H1 (cell line): ENCODE results near the gene SEMA3E. TPM values are rescaled to one million over a fixed set of nuclear protein-coding genes. Genes with fewer than 3 reads are reported as not detected.

Experiments
- CTCF ChIA-PET: fragments of 300-600 bp; sonication (Branson Sonifier 250); formaldehyde crosslinking; loops from one replicate; lab custom pipeline; 2021; ENCODE audit not compliant: partially characterized antibody; lab: Charles Lee
- POLR2A ChIA-PET: fragments of 300-600 bp; sonication (Branson Sonifier 250); formaldehyde crosslinking; loops from one replicate; lab custom pipeline; 2021; ENCODE audit warnings: inconsistent platforms; ENCODE audit not compliant: partially characterized antibody; lab: Charles Lee
- DNase-seq, 2 experiments: peaks; one replicate each; pipeline versions ENCODE4 v3.0.0 to v3.0.0-alpha.2; 2010 to 2022; ENCODE audit warnings: low spot score in 2 of 2, low read depth in 1 of 2, mixed read lengths in 1 of 2
- FAIRE-seq: peaks from 2 replicates; lab custom pipeline; 2011; peaks lifted over from hg19 to GRCh38; lab: Jason Lieb, UNC
- H2AFZ ChIP-seq: 2 replicates; pipeline ENCODE4 v1.8.1; 2012; ENCODE audit warnings: low read length, inconsistent platforms
- H2AK5ac ChIP-seq: 2 replicates; pipeline ENCODE4 v1.6.1; 2013; ENCODE audit warnings: low read depth, low read length
- H2BK120ac ChIP-seq: replicated peaks from 2 replicates; pipeline ENCODE3; 2013; ENCODE audit warnings: low read depth, low read length, inconsistent platforms
- H2BK12ac ChIP-seq: 2 replicates; pipeline ENCODE4 v1.6.1; 2013; ENCODE audit warnings: low read depth, low read length
- H2BK15ac ChIP-seq: 2 replicates; pipeline ENCODE4 v1.6.1; 2013; ENCODE audit warnings: low read length
- H2BK20ac ChIP-seq: 2 replicates; pipeline ENCODE4 v1.6.1; 2013; ENCODE audit warnings: low read length
- H2BK5ac ChIP-seq: 2 replicates; pipeline ENCODE4 v1.6.1; 2013; ENCODE audit warnings: low read depth, low read length
- H3K14ac ChIP-seq: 2 replicates; pipeline ENCODE4 v1.6.1; 2013; ENCODE audit warnings: inconsistent platforms; ENCODE audit not compliant: insufficient read length
- H3K18ac ChIP-seq: 2 replicates; pipeline ENCODE4 v1.6.1; 2013; ENCODE audit warnings: low read length; ENCODE audit errors: extremely low read depth
- H3K23ac ChIP-seq: 2 replicates; pipeline ENCODE4 v1.6.1; 2013; ENCODE audit warnings: inconsistent platforms; ENCODE audit not compliant: insufficient read length
- H3K23me2 ChIP-seq: 2 replicates; pipeline ENCODE4 v1.6.1; 2013; ENCODE audit warnings: low read depth, low read length
- H3K27ac ChIP-seq: 2 replicates; pipeline ENCODE4 v1.6.1; 2011; ENCODE audit warnings: low read depth, low read length, inconsistent platforms
- H3K27me3 ChIP-seq, 4 experiments: replicated peaks in 1 of 4; 1 replicate in 1 of 4; 2 replicates in 3 of 4; pipeline versions ENCODE4 v1.6.1 to v1.8.1; 2011 to 2013; ENCODE audit warnings: low read length in 3 of 4, mild to moderate bottlenecking in 3 of 4, inconsistent platforms in 2 of 4, mixed read lengths in 2 of 4, moderate library complexity in 1 of 4; ENCODE audit not compliant: control insufficient read depth in 3 of 4, insufficient read depth in 3 of 4; ENCODE audit errors: extremely low read depth in 1 of 4
- H3K36me3 ChIP-seq, 4 experiments: 2 replicates each; pipeline versions ENCODE4 v1.6.1 to v1.8.1; 2011 to 2013; ENCODE audit warnings: mild to moderate bottlenecking in 4 of 4, low read length in 3 of 4, moderate library complexity in 2 of 4, control low read depth in 1 of 4, inconsistent platforms in 1 of 4; ENCODE audit not compliant: insufficient read depth in 4 of 4, control insufficient read depth in 2 of 4
- H3K4ac ChIP-seq: replicated peaks from 2 replicates; pipeline ENCODE3; 2013; ENCODE audit warnings: low read length, low read depth, mixed read lengths, inconsistent platforms; ENCODE audit not compliant: insufficient read length
- H3K4me1 ChIP-seq, 4 experiments: replicated peaks in 1 of 4; 1 replicate in 1 of 4; 2 replicates in 3 of 4; pipeline versions ENCODE4 v1.6.1 to v1.8.1; 2011 to 2013; ENCODE audit warnings: low read length in 3 of 4, inconsistent platforms in 2 of 4, mixed read lengths in 1 of 4; ENCODE audit not compliant: insufficient read depth in 4 of 4, control insufficient read depth in 3 of 4
- H3K4me2 ChIP-seq, 2 experiments: 2 replicates each; pipeline versions ENCODE4 v1.6.1 to v1.8.1; 2011 to 2013; ENCODE audit warnings: low read depth in 2 of 2, low read length in 2 of 2, control low read depth in 1 of 2, inconsistent platforms in 1 of 2, mild to moderate bottlenecking in 1 of 2; ENCODE audit not compliant: insufficient read depth in 1 of 2
- H3K4me3 ChIP-seq, 4 experiments: fragments of 200-600, 300-600 bp in 1 of 4; sonication (generic), shearing (Covaris generic), sonication (Bioruptor Twin) in 1 of 4; 2 replicates each; pipeline versions ENCODE4 v1.5.1 to v1.8.1; 2011 to 2016; ENCODE audit warnings: low read length in 4 of 4, low read depth in 3 of 4, control low read depth in 2 of 4, inconsistent platforms in 2 of 4, mild to moderate bottlenecking in 2 of 4, mixed read lengths in 1 of 4, moderate library complexity in 1 of 4; ENCODE audit not compliant: insufficient read depth in 2 of 4; ENCODE audit errors: extremely low read depth in 1 of 4
- H3K56ac ChIP-seq: replicated peaks from 2 replicates; pipeline ENCODE3; 2013; ENCODE audit warnings: low read depth, mild to moderate bottlenecking, mixed read lengths, low read length, inconsistent platforms; ENCODE audit not compliant: insufficient read length
- H3K79me1 ChIP-seq: 2 replicates; pipeline ENCODE4 v1.6.1; 2013; ENCODE audit warnings: low read depth, low read length, control low read depth
- H3K79me2 ChIP-seq, 2 experiments: 2 replicates each; pipeline versions ENCODE4 v1.6.1 to v1.8.1; 2012 to 2013; ENCODE audit warnings: low read length in 2 of 2, mild to moderate bottlenecking in 2 of 2, inconsistent platforms in 1 of 2; ENCODE audit not compliant: insufficient read depth in 2 of 2, control insufficient read depth in 1 of 2
- H3K9ac ChIP-seq, 4 experiments: replicated peaks in 1 of 4; 1 replicate in 1 of 4; 2 replicates in 3 of 4; pipeline versions ENCODE4 v1.6.1 to v1.8.1; 2011 to 2013; ENCODE audit warnings: low read depth in 3 of 4, low read length in 3 of 4, control low read depth in 2 of 4, mild to moderate bottlenecking in 2 of 4, moderate library complexity in 2 of 4, inconsistent platforms in 1 of 4; ENCODE audit errors: extremely low read depth in 1 of 4
- H3K9me3 ChIP-seq, 2 experiments: 2 replicates each; pipeline versions ENCODE4 v1.6.1 to v1.8.1; 2012 to 2013; ENCODE audit warnings: mild to moderate bottlenecking in 2 of 2, moderate library complexity in 2 of 2, control low read depth in 1 of 2, inconsistent platforms in 1 of 2, low read depth in 1 of 2, low read length in 1 of 2, mixed read lengths in 1 of 2; ENCODE audit not compliant: insufficient read depth in 2 of 2
- H4K20me1 ChIP-seq, 2 experiments: replicated peaks in 1 of 2; 2 replicates each; pipeline versions ENCODE3 to v1.8.1; 2011 to 2013; ENCODE audit warnings: inconsistent platforms in 2 of 2, low read length in 2 of 2, mild to moderate bottlenecking in 1 of 2; ENCODE audit not compliant: insufficient read depth in 2 of 2, control insufficient read depth in 1 of 2
- H4K5ac ChIP-seq: 2 replicates; pipeline ENCODE4 v1.6.1; 2013; ENCODE audit warnings: low read length, low read depth, mixed read lengths, inconsistent platforms; ENCODE audit not compliant: insufficient read length
- H4K8ac ChIP-seq: 2 replicates; pipeline ENCODE4 v1.8.0; 2013; ENCODE audit warnings: mild to moderate bottlenecking, moderate library complexity, low read length, inconsistent platforms; ENCODE audit not compliant: insufficient read depth; ENCODE audit errors: extremely low read depth
- H4K91ac ChIP-seq: replicated peaks from 2 replicates; pipeline ENCODE3; 2013; ENCODE audit warnings: low read length, mixed read lengths, inconsistent platforms; ENCODE audit not compliant: insufficient read length
- SRF ChIP-seq: IDR thresholded peaks from 2 replicates; pipeline ENCODE4 v1.6.1; 2011; ENCODE audit warnings: mild to moderate bottlenecking, low read depth, low read length, moderate library complexity
- TAF1 ChIP-seq: IDR thresholded peaks from 2 replicates; pipeline ENCODE4 v1.6.1; 2011; ENCODE audit warnings: mild to moderate bottlenecking, low read depth, low read length
- polyA plus RNA-seq, 7 experiments: library from polyadenylated mRNA; depleted of rRNA in 3 of 7; stranded (reverse) in 5 of 7; unstranded in 2 of 7; fragments of >200 nt in 5 of 7; fragments of 200-250 nt in 2 of 7; gene quantifications; 1 replicate in 5 of 7; 2 replicates in 1 of 7; 4 replicates in 1 of 7; pipeline versions ENCODE4 v1.2.1 to v1.2.3, GENCODE V29; 2011 to 2013; ENCODE audit warnings: missing spikeins in 2 of 7, mixed read lengths in 2 of 7
- total RNA-seq: library from RNA; stranded (reverse); fragmentation: NEBNext Ultra II Directional; extraction: Animal tissue kit (Norgen Biotek cat#: 25700); gene quantifications from 2 replicates; pipeline ENCODE4 v1.2.1, GENCODE V29; 2021

Gene SEMA3E
- total and polyA plus RNA-seq, 2 of the 8 experiments (the other 6 are each of a cell fraction or from before 2014, with no cell fraction given) = 0.93 to 0.94 TPM

DNA sequence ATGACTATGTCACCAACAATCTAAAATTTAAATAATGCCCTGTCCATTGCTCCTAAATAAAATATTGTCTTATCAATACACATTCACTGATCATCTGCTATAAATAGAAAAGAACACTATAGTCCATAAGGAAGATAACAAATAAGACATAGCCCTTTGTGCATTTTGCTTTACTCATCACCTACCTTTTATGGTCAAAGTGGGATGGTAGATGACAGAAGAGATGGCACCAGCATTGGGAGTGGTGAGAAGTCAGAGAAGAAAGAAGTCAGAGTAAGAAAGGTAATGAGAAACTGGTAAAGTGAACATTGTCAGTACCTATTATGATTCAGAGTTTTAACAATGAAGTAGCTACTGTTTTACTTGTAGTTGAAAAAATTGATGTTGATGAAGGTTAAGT is 31.1 kb downstream of the SEMA3E start:
- POLR2A ChIA-PET = no interaction called here

More for the DNA sequence above, 31.1 kb downstream of the SEMA3E start:
- no peak overlapping the region for H2BK5ac ChIP-seq
- H2BK120ac ChIP-seq = no peak overlapping the region
- no peak overlapping the region for H3K56ac ChIP-seq
- no peak overlapping the region for H2BK20ac ChIP-seq
- H3K23me2 ChIP-seq = no peaks in the 10 kb centered on the region
- no peaks in the 10 kb centered on the region for H3K79me2 ChIP-seq
- H3K4me3 ChIP-seq = no peak overlapping the region
- DNase-seq (no peak), FAIRE-seq (no peak)
- no peak overlapping the region for H4K91ac ChIP-seq
- no peak overlapping the region for H2BK12ac ChIP-seq
- H4K20me1 ChIP-seq = no peaks in the 10 kb centered on the region
- H3K27ac ChIP-seq = no peak overlapping the region
- H3K9me3 ChIP-seq = no peaks in the 10 kb centered on the region
- no peak overlapping the region for H3K14ac ChIP-seq
- no peak overlapping the region for H4K8ac ChIP-seq
- H3K4me1 ChIP-seq = peaks cover 0 to 6% (median 0%) of the 10 kb centered on the region in 4 experiments; a peak in 1 of 7 replicates
- no peaks in the 10 kb centered on the region for H3K36me3 ChIP-seq
- no peak overlapping the region for H4K5ac ChIP-seq
- CTCF ChIA-PET = interaction anchor here (1.1 kb wide), 1 partner anchor 13 kb away, joined by 3 read pairs; no protein-coding TSS in a partner anchor
- TF ChIP-seq TAF1 = no peak
- TF ChIP-seq SRF = 0 out of 2 replicates have a peak, but pooled peaks have one; percentile 19
- H3K4me2 ChIP-seq = no peak overlapping the region
- no peak overlapping the region for H3K9ac ChIP-seq
- no peak overlapping the region for H3K23ac ChIP-seq
- H2BK15ac ChIP-seq = no peak overlapping the region
- H3K18ac ChIP-seq = no peak overlapping the region
- no peak overlapping the region for H2AK5ac ChIP-seq
- no peaks in the 10 kb centered on the region for H3K27me3 ChIP-seq
- H2AFZ ChIP-seq = no peak overlapping the region
- H3K79me1 ChIP-seq = no peaks in the 10 kb centered on the region
- no peak overlapping the region for H3K4ac ChIP-seq
